HG02938 (cell line): ENCODE results near the gene UBE2QL1.
"Not testable (repeated sequence)": the region's sequence is repeated elsewhere in the genome, so short reads cannot be mapped to it uniquely, and the experiment has no call there.

ENCODE experiments used
- ATAC-seq: cut with Tn5 transposase; IDR thresholded peaks from one replicate; pipeline ENCODE4 v1.9.1; 2021; ENCODE audit warnings: mild to moderate bottlenecking, moderate library complexity; ENCODE audit not compliant: unreplicated experiment

UBE2QL1 gene

DNA sequence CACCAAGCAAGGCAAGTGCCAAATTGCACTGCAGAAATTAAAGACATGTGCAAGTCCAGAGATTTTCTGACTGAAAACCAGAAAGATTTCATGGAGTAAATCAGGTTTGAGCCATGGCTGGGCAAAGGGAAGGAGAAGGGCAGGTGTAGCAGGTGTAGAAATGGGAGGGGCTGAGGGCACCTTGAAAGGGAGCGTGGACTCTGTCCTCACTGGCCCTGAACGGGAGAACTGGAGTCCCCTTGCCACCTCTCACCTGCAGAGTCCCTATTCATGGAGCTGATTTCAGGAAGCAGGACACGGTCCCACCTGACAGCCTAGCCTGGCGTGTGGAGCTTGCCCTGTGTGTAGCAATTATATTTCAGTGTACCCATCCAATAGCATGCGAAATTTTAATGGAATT, 46.3 kb downstream of the UBE2QL1 start:
- no peak for ATAC-seq

DNA sequence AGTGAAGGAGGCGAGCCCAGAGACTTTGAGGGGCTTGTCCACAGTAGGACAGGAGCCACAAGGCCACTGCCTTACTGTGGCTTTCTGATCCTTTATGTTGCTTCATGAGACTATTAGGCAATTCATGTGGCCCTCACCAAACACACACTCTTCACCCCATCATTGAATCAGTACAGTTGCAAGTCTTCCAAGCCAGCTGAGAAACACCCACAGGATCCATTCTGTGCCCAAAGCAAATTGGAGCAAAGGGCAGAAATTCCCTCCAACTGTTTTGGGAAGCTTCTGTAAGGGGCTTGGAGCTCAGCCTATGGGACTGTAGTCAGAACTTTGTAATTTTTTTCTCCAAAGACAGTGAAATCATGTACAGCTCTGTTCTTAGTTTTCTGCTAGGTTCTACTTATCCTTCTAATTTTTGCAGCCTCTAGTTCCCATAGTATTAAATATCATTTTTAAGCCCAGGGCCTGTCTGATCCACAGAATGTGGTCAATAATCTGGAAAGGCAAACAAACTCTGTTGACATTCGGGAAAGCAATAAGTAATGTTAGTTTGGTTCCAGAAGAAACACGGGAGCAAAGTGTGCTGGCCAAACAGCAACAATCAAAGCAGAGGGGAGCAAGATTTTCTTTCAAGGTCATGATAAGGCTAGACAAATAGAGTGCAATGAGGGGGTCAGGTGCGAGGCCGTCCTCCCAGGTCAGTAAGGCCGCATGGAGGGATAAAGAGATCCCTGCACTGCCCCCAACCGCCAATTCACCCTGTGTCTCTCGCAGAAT, 47.0 kb downstream of the UBE2QL1 start:
- ATAC-seq, result no peak

DNA sequence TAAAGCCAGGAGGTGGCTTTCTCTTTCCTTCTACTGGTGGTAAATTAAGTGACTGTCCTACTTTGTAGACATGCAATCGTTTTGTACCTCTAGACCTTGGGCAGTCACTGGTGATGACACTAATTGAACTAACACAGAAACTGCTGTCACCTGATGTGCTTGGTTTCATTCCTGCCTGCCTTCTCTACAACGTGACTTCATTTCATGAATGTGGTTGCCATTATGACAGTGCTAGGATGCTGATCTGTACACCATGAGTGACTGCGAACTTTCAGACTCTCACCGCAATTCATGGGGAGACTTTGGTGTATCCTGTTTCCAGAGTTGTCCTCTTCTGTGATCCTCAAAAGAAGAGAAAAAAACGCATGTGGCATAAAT, 47.5 kb downstream of the UBE2QL1 start:
- peak; percentile 95 for ATAC-seq

DNA sequence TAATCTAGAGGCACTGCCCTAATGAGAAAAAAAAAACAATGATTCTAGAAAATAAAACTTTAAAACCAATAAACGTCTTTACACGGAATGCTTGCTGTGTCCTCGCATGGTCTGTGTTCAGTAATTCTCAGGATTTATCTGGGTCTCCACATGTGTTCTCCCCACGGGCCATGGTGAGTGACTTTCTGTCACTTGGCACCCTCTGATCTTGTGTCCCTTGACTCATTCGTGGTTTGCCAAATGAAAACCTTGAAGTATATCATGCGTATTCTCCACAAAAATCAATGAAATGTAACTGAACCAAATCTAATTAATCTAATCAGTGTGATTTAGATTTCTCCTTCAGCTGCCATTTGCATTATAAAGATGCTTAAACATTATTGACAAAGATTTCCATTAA, 48.0 kb downstream of the UBE2QL1 start:
- ATAC-seq, result no peak

DNA sequence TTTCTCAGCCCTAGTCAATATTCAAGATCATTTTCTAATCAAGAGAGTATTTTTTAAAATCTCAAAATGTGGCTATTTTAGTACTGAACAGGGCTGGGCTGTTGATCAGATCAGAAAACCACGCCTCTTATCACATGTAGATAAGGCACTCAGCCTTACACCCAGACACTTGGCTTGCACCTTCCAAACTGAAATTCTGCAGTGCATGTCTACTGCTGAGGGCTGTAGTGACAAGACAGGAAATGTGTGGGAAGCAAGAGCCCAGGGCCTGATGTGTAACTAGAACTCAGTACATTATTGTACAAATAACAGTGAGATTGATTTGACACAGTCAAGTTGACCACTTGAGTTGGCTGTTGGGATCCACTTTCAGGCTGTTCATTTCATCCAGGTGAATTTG, 48.6 kb downstream of the UBE2QL1 start:
- no peak for ATAC-seq

DNA sequence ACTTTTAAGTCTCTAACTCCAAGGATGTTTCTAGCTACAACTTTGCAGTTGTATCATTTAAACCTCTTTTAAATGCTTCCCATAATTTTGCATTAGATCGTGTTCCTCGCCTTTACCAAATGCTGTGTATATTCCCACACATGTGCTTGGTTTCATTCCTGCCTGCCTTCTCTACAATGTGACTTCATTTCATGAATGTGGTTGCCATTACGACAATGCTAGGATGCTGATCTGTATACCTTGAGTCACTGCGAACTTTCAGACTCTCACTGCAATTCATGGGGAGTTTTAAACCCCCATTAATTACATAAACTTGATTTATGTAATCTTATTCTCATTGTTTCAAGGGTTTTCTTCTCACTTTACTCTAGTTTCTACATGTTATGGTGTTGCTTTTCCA, 50.3 kb downstream of the UBE2QL1 start:
- no peak for ATAC-seq

DNA sequence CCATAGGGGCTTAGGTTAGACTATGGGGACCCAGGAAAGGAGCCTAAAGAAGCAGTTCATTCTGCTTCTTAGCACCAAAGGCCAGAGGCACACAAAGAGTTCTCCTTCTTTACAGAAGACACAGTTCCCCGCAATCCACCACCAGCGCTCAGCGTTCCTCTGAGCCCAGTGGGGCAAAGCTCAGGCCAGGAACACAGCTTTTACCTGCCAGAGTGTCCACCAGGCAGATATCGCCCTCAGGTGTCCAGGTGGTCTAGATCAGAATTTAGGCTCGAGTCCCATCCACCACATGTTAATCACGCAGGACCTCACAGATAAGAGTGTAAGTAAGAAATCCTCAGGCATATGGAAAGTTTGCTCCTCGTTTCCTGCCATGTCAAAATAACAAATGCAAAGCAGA, 53.0 kb downstream of the UBE2QL1 start:
- no peak for ATAC-seq

DNA sequence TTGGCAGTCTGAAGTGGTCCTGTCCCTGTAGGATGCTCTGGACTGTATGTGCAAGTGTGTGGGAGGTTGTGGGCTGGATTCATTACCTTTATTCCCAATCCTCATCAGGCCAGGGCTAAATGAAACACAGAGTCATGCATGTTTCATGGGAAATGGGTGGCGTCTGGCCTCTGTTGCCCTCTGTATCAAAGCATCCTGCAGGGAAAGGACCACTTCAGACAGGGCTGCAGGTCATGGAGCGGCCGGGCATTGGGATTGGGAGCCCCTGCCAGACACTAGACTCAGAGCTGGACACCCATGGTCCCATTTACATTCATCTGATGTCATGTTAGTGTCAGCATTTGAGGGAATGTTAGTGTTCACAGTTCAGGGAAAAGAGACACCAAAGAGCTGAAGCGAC, 53.8 kb downstream of the UBE2QL1 start:
- no peak for ATAC-seq

DNA sequence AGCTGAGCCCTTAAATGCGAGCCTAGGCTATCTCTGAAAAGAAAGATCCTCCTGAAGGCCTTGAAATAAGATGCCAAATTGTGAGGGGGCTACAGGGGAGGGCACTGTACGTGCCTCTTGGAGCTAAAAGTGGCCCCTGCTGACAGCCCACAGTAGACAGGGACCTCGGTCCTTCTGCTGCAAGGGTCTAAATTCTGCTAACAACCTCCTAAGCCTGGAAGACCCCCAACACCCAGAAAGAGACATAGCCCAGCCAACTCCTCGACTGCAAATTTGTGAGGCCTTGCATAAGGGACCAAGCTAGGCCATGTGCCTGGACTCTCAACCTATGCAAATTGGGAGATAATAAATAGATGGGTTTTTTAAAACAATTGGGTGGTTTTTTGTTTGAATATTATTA, 54.7 kb downstream of the UBE2QL1 start:
- ATAC-seq, result no peak

DNA sequence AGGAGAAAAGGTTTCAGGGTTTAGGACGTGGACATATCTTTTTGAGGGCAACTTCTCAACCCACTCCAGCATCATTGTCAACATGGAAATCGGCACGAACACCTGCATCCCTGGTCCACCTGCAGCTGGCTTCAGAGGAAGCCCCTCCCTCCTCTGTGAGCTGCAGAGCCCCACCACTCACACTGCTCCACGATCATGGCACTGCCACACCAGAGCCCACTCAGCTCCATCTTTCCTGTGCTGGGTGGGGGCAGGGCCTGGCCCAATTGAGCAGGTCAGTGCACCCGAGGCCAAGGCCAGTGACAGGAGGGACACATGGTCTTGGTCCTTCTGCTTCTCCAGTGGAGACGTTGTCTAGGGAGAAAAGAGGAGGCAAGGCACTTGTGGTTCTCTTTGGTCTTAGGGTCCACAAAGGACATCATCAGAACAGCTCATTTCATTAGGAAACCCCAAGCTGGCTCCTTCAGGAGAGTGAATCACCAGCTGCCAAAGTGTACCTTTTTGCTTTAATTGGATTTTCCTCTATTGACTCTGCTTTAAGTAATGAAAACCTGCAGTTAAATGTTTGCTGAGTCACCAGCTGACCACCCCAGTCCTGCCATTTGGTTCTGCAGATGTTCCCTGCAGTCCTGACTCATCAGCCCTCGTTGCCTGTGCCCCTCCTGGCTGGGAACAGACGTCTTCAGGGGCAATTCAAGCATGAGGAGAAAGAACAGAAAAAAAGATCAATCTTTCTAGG, 56.2 kb downstream of the UBE2QL1 start:
- ATAC-seq, result no peak

DNA sequence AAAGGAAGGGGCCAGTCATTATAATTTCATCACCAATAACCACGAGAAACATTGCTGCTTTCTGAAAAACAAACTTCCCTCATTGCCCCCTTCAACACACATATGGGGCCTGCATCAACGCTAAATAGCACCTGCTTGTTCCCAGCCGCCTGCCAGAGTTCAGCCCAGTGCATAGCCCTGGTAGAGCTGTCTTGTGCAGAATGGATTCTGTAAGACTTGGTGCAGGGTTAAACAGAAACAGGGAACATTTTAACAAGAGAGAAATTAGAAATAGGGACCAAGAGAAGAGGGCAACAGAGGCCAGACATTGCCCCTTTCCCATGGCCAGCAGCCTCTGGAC, 56.7 kb downstream of the UBE2QL1 start:
- no peak for ATAC-seq

DNA sequence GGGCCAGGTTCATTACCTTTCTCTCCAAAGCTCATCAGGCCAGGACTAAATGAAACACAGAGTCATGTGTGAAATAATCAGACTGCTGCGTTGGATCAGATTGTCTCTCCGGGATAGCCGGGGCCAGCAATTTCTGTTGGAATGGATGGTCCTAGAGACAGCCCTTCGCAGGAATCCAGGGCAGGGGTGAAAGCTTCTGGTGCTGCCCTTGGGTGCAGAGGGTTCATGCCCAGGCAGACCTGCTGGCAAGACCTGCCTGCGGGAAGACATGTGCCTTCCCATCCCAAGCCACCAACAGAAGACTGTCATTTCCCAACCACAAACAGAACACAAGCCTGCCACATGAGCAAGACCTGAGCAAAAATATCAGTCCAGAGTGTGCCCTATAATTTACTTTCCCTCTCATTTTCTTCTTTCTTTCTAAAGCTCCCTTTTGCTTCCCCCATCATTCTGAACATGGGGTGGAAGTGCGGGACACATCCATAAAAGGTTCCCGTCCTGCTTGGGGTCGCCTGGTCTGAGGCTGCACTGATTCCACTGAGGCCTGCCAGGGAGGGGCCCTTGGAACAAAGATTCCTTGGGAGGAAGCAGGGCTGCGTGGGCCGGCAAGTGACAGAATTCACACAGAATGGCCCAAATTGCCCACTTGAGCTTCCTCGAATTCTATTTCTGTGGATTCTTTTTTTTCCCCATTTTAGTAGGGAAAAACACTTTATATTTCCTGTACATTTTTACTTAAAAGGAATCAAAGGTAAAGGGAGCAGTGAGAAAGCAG, 57.3 kb downstream of the UBE2QL1 start:
- ATAC-seq, result no peak

DNA sequence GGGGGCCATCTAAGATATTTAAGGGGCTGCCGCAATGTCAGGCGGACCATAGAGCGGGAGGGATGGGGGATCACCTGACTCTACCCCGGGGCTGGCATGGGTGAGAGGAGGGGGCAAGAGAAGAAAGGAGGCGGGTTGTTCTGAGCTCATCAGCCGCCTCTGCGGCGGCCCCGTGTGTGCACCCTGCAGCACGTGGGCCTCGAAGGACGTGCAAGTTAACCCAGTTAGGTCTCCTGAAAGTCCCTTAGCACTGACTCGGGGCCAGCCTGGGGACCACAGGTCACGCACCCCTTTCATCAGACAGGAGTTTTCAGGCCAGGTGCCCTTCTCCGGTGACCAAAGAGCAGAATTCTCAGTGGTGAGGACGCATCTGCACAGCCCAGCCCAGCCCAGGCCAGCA, 58.0 kb downstream of the UBE2QL1 start:
- peak; percentile 53 for ATAC-seq

DNA sequence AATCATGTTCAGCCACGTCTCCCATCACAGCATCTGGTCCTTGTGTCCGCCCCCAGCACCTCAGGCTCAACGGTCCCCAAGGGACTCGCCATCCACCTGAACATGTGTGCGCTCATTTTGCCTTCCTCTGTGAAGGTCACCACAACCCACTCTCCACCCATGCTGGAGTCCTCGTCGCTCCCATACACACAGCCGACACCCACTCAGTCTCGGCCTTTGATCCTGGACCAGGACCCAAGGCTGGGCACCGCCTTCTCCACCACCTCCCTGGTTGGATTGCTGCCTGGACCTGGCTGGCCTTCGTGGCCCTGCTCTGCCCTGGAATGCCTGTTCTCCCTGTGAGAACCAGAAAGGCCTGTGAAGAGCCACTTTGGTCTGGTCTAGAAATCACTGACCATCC, 60.3 kb downstream of the UBE2QL1 start:
- ATAC-seq, result no peak

DNA sequence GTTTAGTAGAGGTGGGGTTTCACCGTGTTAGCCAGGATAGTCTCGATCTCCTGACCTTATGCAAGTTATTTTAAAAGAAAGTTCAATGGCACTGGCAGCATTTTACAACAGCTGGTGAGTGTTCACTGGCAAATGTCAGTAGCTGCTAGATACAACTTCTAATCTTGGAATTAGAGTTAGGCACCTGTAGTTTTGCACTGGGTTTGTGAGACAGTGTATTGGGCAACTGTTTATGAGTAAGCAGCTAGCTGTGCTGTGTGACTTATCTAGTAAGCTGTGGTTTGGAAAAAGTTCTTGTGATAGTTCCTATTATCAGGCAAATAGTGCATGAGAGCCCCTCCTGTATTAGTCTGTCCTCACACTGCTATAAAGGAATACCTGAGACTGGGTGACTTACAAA, 61.5 kb downstream of the UBE2QL1 start:
- ATAC-seq, result no peak

DNA sequence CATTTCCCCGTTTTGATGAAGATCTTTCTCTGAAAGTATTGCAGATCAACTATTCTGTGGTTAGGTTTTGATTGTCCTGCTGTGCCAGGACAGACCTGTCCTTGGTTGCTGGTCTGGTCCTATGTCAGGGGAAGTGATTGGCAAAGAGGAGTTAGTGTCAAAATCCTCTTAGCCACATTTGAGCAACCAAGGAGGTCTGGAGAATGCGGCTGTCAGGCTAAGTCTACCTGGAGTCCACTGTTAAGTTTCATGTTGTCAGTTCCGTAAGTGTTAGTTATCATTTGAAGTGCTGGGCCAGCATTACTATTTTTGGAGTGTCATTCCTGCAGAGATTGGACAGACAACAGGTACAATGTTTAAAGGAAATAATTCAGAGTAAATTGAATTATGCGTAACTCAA, 62.3 kb downstream of the UBE2QL1 start:
- no peak for ATAC-seq

DNA sequence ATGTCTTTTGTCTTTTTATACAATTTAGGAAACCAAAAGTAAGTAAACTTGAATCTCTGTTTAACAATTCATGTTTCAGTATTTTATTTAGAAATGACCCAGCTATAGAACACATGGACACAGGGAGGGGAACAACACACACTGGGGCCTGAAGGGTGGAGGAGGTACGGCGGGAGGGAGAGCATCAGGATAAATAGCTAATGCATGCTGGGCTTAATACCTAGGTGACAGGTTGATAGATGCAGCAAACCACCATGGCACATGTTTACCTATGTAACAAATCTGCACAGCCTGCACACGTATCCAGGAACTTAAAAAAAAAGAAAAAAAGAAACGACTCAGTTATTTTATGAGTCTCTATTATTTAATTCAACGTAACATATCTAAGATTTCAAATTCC, 67.2 kb downstream of the UBE2QL1 start:
- not testable (repeated sequence) for ATAC-seq

DNA sequence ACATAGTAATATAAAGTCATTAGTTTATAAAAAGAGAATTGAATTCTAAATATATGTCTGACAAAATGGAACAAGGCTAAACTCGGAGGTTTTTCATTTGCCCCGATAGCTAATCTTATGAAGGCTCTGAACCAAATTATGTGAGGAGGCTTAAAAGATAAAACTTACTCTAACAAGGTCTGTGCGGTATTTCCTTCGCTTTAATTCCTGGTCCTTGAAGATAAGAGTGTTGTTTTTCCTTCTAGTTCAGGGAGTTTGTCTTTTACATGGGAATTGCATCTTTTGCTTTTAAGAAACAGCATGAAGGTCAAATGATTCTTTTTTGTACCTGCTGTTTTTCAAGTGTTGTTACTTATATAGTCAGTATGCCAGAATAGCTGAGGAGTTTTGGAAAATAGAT, 68.2 kb downstream of the UBE2QL1 start:
- no peak for ATAC-seq

DNA sequence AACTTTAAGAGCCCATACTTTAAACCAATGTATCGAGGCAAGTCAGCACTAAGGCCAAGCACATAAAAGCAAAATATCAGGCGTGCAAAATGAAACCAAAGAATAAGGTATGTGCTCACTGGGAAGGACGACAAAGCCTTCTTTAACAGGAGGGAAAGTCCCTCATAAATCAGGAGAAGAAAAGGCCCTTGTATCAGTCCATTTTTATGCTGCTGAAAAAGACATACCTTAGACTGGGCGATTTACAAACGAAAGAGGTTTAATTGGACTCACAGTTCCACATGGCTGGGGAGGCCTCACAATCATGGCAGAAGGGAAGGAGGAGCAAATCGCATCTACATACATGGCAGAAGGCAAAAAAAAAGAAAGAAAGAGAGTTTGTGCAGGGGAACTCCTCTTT, 68.9 kb downstream of the UBE2QL1 start:
- ATAC-seq, result no peak

DNA sequence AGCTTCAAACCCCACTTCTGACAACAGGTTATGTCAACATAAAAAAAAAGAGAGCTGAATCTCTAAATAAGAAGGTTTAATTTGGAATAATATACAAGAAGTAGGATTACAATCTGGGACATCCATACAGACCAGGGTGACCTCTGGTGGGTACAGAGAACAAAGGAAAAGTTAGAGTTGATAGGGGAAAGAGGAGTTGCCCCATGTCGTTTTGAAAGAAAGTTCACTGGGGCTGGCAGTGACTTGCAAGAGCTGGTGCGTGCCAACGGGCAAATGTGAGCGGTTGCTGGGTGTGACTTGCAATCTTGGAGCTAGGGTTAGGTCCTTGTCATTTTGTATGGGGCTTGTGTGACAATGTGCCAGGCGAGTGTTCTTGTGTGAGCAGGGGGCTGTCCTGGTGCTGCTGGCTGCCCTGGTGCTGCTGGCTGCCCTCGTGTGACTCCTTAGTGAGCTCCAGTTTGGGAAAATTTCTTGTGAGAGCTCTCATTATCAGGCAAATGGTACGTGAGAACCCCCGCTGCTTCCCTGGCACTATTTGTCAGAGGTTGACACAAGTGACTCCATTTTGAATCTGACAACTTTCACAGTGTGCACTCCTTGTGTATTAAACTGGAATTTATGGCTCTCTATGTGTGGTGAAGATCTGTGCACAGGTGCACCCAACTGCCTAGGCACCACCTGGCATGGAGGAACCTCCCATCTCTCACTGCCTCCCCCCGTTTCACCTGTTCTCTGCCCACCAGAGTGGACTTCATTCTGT, 69.8 kb downstream of the UBE2QL1 start:
- ATAC-seq, result no peak

DNA sequence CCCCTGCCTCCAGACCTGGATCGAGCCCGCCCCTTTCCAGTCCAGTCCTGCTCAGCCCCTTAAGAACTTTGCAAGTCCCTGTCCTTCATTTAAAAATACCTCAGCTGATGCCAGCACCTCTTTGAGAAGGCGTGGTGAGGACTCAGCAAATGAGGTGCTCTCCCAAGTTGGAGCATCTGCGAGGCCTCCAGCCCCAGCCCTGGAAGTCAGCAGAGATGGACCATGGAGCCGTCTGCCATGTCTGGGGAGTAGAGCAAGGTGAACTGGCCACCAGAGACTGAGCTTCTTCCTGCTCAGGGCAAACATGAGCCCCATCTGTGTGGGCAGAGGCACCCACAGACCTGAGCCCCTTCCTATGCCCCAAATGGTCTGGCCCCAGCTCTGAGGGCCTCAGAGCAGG, 71.5 kb downstream of the UBE2QL1 start:
- no peak for ATAC-seq
